ENCODE data around the gene PLA1A.

Gene PLA1A

DNA sequence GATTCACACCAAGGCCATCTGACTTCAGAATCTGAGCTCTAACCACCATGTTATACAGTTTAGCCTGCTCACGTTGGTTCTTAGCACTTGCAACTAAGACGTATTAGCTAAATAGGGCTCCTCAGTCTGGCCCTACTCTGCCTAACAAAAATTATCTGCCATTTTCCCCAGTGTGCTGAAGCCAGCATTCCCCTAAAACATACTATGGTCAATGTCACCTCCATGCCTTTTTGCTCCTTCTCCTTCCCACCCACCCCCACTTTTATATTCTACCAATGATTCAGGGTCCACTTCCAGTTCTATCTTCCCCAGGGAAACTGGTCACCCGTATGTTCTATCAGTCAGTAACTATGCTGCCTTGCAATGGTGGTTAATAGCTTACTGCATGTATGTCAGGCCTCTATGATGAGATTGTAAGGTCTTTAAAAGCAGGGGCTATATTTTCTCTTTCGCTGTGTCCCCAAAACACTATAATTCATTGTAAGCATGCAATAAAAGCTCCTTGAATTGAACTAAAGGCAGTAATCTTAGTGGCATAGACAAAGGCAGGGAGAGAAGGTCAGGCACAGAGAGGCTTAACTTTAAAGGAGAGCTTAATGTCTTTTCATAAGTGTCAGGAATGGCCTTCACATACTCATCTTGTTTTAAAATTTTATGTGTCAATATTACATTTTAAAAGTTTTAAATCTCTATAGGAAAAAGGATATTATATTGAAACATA lies 39.4 kb downstream of the PLA1A start:
- no peak for DNase-seq (ENCODE audit: low spot score)

DNA sequence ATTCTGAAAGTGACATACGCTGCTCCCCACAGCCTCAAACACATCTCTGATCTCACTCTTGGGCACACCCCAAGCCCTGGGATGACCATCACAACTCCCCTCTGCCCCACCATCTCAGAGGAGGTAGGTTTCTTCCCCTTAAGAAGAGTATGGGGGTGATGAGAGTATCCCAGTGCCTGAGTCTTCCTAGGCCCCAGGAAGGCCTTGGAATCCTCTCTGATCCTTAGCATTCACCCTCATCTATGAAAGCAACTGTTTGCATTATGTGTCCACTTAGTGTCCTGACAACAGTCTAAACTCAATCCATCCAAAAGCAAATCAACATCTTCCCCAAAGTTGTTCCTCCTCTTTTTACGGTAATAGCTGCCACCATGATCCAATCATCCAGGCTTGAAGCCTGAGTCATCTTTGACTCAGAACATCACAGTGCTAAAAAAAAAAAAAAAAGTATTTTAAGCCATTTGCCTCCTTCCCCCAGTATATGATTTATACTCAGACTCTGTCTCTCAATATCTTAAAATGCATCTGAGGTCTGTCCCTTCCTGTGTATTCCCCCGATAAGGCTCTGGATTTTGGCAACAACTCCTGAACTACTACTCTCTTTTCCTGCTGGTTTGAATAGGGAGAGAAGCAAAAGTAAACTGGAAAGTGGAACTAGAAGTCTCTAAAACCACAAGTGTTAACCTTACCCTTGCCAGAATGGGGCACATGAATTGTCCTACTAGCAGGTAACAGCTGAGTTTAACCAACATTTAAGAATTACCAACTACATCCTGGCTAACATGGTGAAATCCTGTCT lies 40.2 kb downstream of the PLA1A start:
- no peak for DNase-seq (ENCODE audit: low spot score)

DNA sequence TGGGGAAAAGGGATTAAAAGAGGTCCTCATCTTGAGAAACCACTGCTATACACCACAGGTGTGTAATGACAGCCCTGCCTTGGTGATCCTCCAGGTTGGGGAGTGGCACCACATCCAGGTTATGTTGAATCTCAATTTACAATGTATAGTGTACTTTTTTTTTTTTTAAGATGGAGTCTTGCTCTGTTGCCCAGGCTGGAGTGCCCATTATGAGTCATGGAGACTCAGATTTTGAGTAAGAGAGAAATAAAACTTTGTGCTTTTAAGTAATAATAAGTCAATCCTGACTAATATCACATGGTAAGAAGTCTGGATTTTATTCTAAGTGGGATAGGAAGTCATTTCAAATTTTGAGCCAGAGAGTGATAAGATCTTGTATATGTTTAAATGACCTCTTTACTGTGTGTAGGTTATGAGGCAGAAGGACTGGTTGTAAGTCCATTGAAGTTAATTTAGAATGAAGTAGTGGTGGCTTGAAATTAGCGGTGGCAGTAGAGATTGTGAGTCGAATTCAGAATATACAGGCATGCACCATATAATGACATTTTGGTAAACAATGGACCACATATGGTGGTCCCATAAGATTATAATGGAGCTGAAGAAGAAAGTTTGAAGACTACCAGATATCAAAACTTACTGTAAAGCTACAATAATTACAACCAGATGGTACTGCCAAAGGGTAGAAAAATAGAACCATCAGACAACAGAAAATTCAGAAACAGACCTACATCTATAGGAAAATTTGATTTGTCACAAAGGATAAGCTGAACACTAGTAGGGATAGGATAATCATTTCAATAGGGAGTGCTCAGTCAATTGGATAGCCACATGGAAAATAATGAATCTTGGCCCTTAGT lies 42.0 kb downstream of the PLA1A start:
- DNase-seq (ENCODE audit: low spot score), result no peak

DNA sequence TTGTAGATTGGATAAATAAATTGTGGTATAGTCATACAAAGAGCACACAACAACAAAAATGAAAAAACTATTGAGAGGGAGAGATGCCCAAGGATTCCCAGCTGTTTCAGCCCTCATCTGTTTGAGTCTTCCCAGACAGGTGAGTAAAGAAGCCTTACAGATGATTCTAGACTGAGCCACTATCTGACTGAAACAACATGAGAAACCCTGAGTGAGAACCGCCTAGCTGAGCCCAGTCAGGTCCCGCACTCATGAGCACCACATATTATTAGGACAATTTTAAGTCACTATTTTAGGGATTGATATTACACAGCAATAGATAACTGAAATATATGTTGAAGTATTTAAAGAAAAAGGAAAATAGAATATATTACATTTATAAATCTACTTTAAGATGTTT lies 43.7 kb downstream of the PLA1A start:
- no peak for DNase-seq (ENCODE audit: low spot score)

DNA sequence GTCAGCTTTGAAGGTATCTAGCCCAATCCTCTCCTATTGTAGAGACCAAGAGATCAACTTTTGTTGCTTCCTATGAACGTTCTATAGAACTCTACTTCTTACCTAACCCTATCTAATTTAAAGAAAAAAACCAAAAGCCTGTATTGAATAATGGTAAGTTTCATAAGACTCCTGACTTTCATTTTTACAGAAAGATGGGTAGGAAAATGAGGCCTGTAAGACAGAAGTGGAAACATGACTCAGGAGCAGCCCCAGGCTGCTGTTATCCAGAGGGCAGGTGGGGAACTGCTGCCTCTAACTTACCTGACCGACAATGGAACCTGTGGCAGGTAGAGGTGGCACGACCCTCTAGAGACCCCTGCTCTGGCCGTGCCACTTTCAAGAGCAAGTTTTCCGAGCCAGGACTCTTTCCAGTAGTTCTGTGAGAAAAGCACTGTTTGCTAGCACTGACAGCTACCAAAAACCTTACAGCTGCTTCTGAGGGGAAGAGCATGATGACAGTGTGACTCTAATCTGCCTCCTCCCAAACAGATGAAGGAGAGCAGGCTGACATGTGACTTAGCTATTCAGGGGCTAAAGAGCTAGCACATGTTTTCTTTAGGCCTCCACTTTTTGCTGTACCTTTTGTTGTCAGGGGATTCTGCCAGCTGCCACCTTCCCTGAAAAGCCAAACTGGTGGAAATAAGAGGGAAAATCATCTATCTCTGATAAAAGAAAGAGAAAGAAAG lies 45.2 kb downstream of the PLA1A start:
- DNase-seq (ENCODE audit: low spot score), result no peak

DNA sequence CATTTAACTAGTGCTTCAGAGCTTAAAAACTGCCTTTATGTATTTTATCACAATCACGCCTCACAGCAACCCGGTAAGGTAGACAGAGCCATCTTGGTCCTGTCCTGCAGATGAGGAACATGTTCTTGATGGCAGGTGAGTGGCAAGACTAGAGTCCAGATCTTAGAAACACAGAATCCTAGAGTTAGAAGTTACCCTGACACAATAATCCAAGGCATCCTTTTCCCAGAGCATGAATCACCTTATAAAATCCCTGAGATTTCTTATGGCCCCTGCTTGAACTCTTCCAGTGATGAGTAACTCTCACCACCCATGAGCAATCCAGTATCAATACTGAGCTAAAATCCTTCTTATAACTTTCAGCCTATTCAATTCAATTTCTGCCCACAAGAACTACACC lies 45.8 kb downstream of the PLA1A start:
- no peak for DNase-seq (ENCODE audit: low spot score)

DNA sequence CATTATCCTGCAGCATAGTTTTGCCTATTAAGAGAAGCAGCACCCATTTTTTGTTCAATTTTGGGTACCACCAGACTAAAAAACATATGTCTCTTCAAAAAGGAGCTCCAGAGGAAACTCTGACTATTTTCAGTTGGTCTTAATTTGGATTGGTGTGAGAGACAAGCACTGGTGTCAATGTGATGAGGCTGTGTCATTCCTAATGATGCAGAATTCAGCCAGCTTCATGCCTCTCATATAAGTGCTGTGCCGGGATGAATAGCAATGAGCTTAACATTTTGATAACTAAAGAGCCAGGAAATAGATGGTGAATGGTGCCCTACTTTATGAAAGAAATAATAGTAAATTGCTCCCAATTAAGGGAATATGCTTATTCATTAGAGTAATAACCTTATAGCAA lies 46.8 kb downstream of the PLA1A start:
- DNase-seq (ENCODE audit: low spot score), result no peak

DNA sequence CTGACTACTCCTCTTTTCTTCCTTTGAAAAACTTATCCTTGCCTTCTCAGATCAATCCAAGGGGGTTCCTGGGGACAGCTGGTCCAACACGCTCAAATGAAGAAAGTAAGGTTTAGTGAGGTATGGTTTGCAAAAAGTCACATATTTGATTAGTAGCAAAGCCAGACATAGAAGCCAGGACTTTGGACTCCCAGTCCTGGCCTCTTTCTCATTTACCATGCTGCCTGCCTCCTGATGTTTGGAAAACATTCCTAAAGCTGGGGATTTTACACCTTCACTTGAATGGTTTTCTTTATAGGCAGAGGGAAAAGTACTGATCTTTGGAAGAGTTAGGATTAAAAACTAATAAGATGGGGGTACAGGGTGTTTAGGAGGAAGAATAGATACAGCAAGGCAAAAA lies 48.1 kb downstream of the PLA1A start:
- no peak for DNase-seq (ENCODE audit: low spot score)

DNA sequence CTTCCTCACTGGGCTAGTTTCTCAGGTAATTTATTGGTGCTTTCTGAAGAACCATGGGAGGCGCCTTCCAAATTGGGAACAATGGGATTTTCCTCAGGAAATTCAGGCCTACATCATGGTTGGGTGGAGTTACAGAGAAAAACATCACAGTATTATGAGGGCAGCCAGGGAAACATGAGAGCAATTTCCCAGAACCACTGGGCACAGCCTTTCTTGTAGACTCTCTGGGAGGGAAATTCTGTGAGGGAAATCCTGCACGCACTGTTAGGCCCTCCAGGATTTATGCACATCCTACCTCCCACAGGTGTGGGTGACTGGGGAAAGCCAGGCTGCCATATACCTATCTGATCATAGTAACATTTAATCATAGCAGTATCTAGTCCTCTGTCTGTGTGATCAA lies 49.5 kb downstream of the PLA1A start:
- DNase-seq (ENCODE audit: low spot score), result no peak

DNA sequence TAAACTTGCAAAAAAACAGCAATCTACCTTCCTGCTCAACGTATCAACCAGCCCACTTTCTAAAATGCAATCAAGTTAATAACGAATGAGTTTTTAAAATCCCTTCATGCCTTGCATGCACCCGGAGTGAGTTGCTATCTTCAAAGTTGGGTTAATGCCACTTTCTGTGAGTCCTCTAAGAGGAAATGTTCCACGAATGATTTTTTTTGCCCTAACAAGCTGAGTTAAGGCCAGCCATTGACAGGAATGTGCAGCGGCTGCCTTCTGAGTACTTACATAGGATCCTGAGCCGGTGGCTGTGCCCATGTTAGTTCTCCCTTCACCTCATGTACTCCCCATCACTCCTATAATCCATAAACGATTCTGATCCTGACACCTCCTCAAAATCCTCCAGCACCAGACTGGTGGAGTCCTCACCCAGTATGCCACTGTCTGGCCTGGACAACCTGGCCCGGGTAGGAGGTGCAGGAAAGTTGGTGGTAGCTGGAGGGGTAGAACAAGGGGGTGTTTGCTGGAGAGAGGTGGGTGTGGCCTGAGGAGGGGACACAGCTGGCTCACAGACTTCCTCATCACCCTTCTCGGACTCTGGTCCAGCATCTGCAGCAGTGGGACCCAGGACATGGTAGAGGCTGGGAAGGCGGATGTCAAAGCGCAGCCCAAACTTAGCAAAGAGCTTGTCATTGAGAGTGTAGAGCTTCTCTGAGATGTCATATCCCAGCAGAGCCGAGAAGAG lies 50.3 kb downstream of the PLA1A start:
- no peak for DNase-seq (ENCODE audit: low spot score)

DNA sequence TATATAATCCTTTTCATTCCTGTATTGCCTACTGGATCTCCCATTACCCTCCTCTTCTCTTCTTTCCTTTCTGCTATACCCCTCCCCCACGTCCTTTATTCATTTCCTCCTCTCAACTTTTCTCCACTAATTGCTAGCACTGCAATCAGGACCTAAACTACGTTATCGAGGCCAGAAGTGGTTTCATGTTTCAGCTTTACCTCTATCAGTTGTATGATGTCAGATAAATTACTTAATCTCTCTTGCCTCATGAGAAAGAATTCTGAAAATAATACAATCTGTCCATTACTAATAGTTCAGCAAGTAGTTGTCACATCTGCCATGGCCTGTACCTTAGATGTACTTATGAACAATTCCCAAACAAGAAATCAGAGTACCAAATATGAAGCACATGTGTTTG lies 52.1 kb downstream of the PLA1A start:
- DNase-seq (ENCODE audit: low spot score), result no peak

DNA sequence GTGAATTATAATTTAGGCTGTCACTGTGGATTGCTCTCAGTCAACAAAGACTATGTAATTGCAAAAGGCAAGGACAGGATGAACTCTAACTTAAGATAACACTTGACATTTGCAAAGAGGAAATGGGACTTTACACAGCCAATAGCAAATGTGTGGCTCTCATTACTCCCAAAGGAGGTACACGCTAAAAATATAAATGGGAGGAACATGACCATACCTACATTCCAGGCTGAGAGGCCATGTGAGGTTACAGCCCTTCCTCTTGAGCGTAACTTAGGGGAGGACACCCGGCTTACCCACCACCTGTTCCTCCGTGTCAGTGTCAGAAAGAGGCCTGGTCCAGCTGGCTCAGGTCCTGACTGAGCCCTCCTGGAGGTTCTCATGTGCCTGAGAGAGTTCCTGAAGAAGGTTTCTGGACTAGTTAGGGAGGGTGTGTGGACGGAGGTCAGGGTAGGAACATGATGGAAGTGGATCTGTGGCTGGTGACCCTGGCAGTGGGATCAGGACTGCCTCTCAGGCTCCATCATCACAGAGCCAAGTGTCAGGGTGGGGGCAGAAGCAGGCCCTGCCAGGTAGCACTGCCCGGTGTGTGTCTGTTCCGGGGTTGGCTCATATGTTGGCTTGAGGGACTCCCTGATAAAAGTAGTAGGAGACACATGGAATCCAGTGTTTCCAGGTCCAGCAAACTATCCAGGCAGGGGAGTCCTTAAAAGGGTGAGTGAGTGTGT lies 54.8 kb downstream of the PLA1A start:
- no peak for DNase-seq (ENCODE audit: low spot score)

DNA sequence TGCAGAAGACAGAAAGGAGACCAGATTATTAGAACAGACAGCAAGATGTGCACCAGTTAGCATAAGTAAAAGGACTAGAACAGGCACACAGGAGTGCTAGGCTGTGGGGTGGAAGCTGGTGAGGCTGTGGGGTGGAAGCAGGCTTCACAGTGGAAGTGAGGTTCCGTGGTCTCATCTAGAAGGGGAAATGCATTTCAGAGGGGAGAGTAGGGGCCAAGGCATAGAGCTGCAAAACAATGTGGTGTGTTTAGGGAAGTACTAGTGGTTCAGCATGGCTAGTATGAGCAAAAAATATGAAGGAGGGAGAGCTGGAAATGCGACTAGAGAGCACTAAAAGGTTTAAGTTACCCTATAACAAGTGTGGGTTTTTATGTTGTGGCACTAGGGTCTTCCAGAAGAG lies 56.2 kb downstream of the PLA1A start:
- DNase-seq (ENCODE audit: low spot score), result no peak

DNA sequence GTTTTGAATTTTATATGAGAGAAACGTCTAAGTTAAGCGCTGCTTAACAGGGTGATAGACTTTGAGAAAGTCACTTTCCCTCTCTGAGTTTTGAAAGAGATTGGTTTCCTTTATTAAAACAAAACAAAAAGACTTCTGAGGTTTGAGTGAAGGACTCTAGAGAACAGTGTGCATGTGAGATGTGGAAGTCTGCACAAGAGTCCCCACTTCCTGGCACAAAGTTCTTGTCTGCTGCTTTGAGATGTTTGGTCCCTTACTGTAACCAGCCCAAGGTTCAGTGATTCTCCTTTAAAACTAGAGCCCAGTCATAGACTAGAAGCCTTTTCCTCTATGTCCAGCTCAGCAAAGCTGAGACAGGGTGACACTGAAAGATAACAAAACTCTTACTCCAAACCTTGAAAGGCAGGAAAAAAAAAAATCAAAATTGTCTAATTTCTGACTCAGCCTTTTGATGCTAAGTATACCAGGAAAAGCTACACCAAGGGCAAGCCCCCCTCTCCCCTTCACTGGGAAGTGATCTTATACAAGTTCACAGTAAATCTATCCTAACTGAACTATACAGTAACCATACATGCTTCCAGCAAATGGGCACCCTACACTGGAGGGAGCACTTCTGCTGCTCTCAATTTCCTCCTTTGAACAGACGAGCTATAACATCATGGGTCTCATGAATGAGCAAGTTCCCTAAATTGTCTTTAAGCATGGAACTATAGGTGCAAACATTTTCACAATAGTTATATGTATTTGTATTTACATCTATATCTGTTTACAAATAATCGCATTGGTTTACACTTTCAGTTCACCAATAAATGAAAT lies 60.4 kb downstream of the PLA1A start:
- DNase-seq (ENCODE audit: low spot score), result no peak

DNA sequence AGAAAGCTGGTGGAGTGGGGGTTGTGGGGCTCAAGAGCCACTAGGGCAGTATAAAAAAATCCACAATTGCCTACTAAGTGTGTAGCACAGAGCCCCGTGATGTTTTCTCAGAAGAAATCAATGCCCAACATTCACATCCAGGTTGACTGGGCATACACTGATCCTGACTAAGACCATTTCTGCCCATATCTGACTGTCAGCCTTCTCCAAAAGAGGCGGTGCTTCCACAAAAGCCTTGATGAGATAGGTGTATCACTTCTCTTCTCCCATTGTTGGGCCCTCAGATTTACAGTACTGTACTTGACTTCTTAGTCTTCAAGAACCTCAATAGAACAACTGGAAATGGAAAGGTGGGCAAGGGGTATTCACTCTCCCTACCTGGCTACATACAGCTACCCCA lies 61.3 kb downstream of the PLA1A start:
- DNase-seq (ENCODE audit: low spot score), result no peak

DNA sequence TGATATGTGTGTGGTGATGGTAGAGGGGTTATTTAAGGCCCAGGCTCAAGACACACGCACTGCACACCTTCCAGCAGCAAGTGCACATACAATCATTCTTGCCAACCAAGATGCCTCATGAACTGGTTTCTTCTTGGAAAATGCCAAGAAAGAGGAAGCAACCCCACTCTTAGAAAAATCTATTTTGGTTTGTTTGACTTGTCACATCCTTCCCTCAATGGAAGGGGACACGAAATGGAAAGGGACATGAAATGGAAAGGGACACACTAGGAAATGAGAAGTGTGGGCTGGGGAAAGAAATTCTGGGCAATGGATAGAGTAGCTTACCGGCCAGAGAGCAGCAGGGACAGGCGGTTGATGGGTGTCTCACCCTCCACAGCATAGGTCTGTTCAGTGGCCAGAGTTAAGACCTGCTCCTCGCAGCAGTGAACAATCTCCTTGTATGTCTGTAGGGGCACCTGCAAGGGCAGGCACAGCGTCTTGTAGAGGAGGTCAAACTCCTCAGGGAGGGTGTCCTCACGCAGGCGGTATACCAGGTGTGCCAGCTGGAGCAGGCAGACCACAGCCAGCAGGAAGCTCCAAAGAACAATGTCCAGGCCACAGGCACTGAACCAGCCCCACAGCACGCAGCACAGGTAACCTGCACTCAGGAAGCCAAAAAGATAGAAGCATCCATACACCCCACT lies 62.1 kb downstream of the PLA1A start:
- DNase-seq (ENCODE audit: low spot score), result no peak

DNA sequence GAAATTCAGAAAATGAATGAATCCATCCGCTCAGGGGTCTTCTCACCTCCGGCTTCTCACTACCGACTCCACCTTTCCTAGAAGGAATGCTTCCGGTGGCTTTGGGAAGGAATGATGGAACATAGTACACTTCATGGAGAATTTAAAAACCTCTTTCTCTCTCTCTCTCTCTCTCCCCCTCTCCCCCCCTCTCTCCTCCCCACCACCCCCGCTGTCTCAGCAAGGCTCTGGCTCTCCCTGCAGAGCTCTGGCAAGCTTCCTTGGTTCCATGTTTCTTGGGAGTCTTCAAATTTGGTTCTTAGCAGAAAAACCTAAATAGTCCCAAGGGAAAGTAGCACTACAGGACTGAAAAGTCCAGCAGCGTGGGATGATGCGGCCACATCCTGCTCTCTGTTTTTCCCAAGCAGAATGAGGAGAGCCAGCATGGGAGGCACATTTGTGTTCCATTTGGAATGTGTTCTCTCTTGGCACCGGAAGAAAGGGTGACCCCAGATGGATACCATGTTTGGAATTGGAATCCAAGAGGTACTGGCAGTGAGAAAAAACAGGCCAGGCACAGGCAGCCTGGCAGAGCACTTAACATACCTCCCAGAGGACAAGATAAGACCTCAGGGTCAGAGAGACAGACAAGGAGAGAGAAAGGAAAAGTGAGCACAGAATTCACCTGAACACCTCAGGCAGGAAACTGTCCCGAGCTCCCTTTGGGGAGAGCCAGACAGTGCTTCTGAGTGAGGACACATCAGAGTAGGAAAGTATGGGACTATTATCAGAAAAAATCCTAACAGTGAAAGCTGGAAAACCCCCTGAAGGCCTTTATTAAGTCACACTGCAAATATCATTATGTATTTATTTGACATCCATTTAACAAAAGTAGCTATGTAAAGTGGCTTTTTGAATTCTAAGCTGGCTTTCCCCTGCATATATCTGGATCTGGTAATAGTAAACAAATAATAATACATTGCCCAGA lies 63.1 kb downstream of the PLA1A start, which contains the start of gene POPDC2:
Gene POPDC2 (minus strand): TSS at position 116 of the 967 bp plus-strand sequence. CDS start 166 bp downstream, outside the sequence.
- no peak for DNase-seq (ENCODE audit: low spot score)

All from putamen (tissue), 1 donor.